Measurements from ENCODE around the gene WDR27. TPM values are rescaled to one million over a fixed set of nuclear protein-coding genes. Genes with fewer than 3 reads are reported as not detected.

Gene WDR27
- polyA plus RNA-seq, 1 experiment, result 28.7 TPM

GRCh38 chr6:169543704-169544103 lies 158.1 kb downstream of the WDR27 start:
- Histone ChIP-seq H3K27me3 (ENCODE audit: control insufficient read depth, insufficient read depth, low read length) (no peaks in the 10 kb centered on the region), H3K36me3 (ENCODE audit: control insufficient read depth, insufficient read depth, low read length) (no peaks in the 10 kb centered on the region), H3K4me3 (ENCODE audit: low read depth, low read length) (no peak overlapping the region)
- CTCF ChIA-PET, result no interaction called here
- no peak for DNase-seq (ENCODE audit: low read depth)
- TF ChIP-seq CTCF (IDR thresholded peaks at IDR 0.05; ENCODE audit: insufficient read depth, low read depth, low read length), result no peak
- POLR2A ChIA-PET, result no interaction called here

- CTCF ChIA-PET, result no interaction called here
- no peak for DNase-seq (ENCODE audit: low read depth)
- H3K36me3 ChIP-seq (ENCODE audit: control insufficient read depth, insufficient read depth, low read length), result no peaks in the 10 kb centered on the region
- H3K27me3 ChIP-seq (ENCODE audit: control insufficient read depth, insufficient read depth, low read length), result no peaks in the 10 kb centered on the region
- H3K4me3 ChIP-seq (ENCODE audit: low read depth, low read length), result no peak overlapping the region
- TF ChIP-seq CTCF (IDR thresholded peaks at IDR 0.05; ENCODE audit: insufficient read depth, low read depth, low read length), result no peak
- POLR2A ChIA-PET, result no interaction called here
These were observed 159.3 kb downstream of the WDR27 start for GRCh38 chr6:169542491-169542890.

- Histone ChIP-seq H3K27me3 (ENCODE audit: control insufficient read depth, insufficient read depth, low read length) (no peaks in the 10 kb centered on the region), H3K36me3 (ENCODE audit: control insufficient read depth, insufficient read depth, low read length) (no peaks in the 10 kb centered on the region), H3K4me3 (ENCODE audit: low read depth, low read length) (no peak overlapping the region)
- POLR2A ChIA-PET, result no interaction called here
- CTCF ChIA-PET, result no interaction called here
- DNase-seq (ENCODE audit: low read depth), result no peak
- TF ChIP-seq CTCF (IDR thresholded peaks at IDR 0.05; ENCODE audit: insufficient read depth, low read depth, low read length), result no peak
These were observed 162.5 kb downstream of the WDR27 start for GRCh38 chr6:169539176-169539897.

- DNase-seq (ENCODE audit: low read depth), result no peak
These were observed 165.2 kb downstream of the WDR27 start for GRCh38 chr6:169536446-169537170.

More at GRCh38 chr6:169536446-169537170, 165.2 kb downstream of the WDR27 start:
- ChIA-PET POLR2A (interaction anchor here (0.7 to 1.0 kb wide), 2 partner anchors 23 to 82 kb away, joined by 3 to 4 read pairs; no protein-coding TSS in a partner anchor), CTCF (interaction anchor here (1.2 kb wide), 1 partner anchor 1479 kb away, joined by 3 read pairs; no protein-coding TSS in a partner anchor)
- no peak for TF ChIP-seq CTCF (IDR thresholded peaks at IDR 0.05; ENCODE audit: insufficient read depth, low read depth, low read length)
- H3K36me3 ChIP-seq (ENCODE audit: control insufficient read depth, insufficient read depth, low read length), result no peaks in the 10 kb centered on the region
- no peak overlapping the region for H3K4me3 ChIP-seq (ENCODE audit: low read depth, low read length)
- no peaks in the 10 kb centered on the region for H3K27me3 ChIP-seq (ENCODE audit: control insufficient read depth, insufficient read depth, low read length)
